Esophagus muscularis mucosa (tissue), 3 donors: ENCODE results near the gene GLOD4.

Experiments
- CTCF ChIP-seq, 3 experiments: fragments of 200-600 bp in 2 of 3; fragments of 450-650 bp in 1 of 3; sonication (generic) in 2 of 3; IDR thresholded peaks; one replicate each; pipeline ENCODE4 v1.5.1; 2017 to 2019; ENCODE audit warnings: antibody characterized with exemption in 3 of 3, mild to moderate bottlenecking in 2 of 3, moderate library complexity in 1 of 3
- EP300 ChIP-seq: sonication (generic); formaldehyde crosslinking; IDR thresholded peaks from one replicate; pipeline ENCODE4 v1.6.1; 2017; ENCODE audit warnings: antibody characterized with exemption

GRCh38 chr17:720706-721539, 61.2 kb downstream of the GLOD4 start:
- TF ChIP-seq CTCF (IDR thresholded peaks at IDR 0.05) (no peak), EP300 (no peak)
